Measurements from ENCODE around the gene GRM5. TPM values are rescaled to one million over a fixed set of nuclear protein-coding genes. Genes with fewer than 3 reads are reported as not detected.
"Not testable (repeated sequence)": the region's sequence is repeated elsewhere in the genome, so short reads cannot be mapped to it uniquely, and the experiment has no call there.

GRM5 gene
- total RNA-seq, 1 donor from 2014 or later: 0.42 TPM

GRCh38 chr11:89052220-89052619 is 13.6 kb downstream of the GRM5 start:
- Mint-ChIP-seq H3K36me3 (no peaks in the 10 kb centered on the region), H3K27ac (no peak overlapping the region), H3K4me3 (no peak overlapping the region), H3K4me1 (no peaks in the 10 kb centered on the region), H3K9me3 (no peaks in the 10 kb centered on the region), H3K27me3 (ENCODE audit: low read depth) (peaks cover 32% of the 10 kb centered on the region)
- no peak for DNase-seq (ENCODE audit: low spot score in 2 of 2, unreplicated experiment in 2 of 2)
- no peak for TF ChIP-seq CTCF (IDR thresholded peaks at IDR 0.05; ENCODE audit: unreplicated experiment)

GRCh38 chr11:89047159-89047558 is 18.6 kb downstream of the GRM5 start:
- H3K9me3 Mint-ChIP-seq; H3K36me3 Mint-ChIP-seq; H3K27me3 Mint-ChIP-seq (ENCODE audit: low read depth); H3K27ac Mint-ChIP-seq; H3K4me3 Mint-ChIP-seq; DNase-seq (ENCODE audit: low spot score in 2 of 2, unreplicated experiment in 2 of 2): not testable (repeated sequence)
- H3K4me1 Mint-ChIP-seq: peaks cover 22% of the 10 kb centered on the region

- peaks cover 24% of the 10 kb centered on the region for H3K4me1 Mint-ChIP-seq
- H3K27me3 Mint-ChIP-seq (ENCODE audit: low read depth); H3K4me3 Mint-ChIP-seq; H3K27ac Mint-ChIP-seq; H3K9me3 Mint-ChIP-seq; H3K36me3 Mint-ChIP-seq; DNase-seq (ENCODE audit: low spot score in 2 of 2, unreplicated experiment in 2 of 2): not testable (repeated sequence)
Observed at GRCh38 chr11:89043861-89044588, 21.8 kb downstream of the GRM5 start.

GRCh38 chr11:89029671-89030070 is 36.1 kb downstream of the GRM5 start:
- not testable (repeated sequence) for H3K4me1 Mint-ChIP-seq; H3K27me3 Mint-ChIP-seq (ENCODE audit: low read depth); H3K4me3 Mint-ChIP-seq; H3K36me3 Mint-ChIP-seq; DNase-seq (ENCODE audit: low spot score in 2 of 2, unreplicated experiment in 2 of 2); H3K27ac Mint-ChIP-seq; H3K9me3 Mint-ChIP-seq

- peaks cover 3% of the 10 kb centered on the region for H3K4me1 Mint-ChIP-seq
- H3K4me3 Mint-ChIP-seq: no peak overlapping the region
- peaks cover 4% of the 10 kb centered on the region for H3K9me3 Mint-ChIP-seq
- H3K27ac Mint-ChIP-seq: no peak overlapping the region
- no peaks in the 10 kb centered on the region for H3K36me3 Mint-ChIP-seq
- peaks cover 9% of the 10 kb centered on the region for H3K27me3 Mint-ChIP-seq (ENCODE audit: low read depth)
- TF ChIP-seq CTCF (IDR thresholded peaks at IDR 0.05; ENCODE audit: unreplicated experiment): no peak
- no peak for DNase-seq (ENCODE audit: low spot score in 2 of 2, unreplicated experiment in 2 of 2)
Observed at GRCh38 chr11:89021339-89021738, 44.4 kb downstream of the GRM5 start.

GRCh38 chr11:89019827-89020547 is 45.8 kb downstream of the GRM5 start:
- DNase-seq (ENCODE audit: low spot score in 2 of 2, unreplicated experiment in 2 of 2): not testable (repeated sequence)

GRCh38 chr11:89016214-89016613 is 49.6 kb downstream of the GRM5 start:
- Mint-ChIP-seq H3K27me3 (ENCODE audit: low read depth) (peaks cover 6% of the 10 kb centered on the region), H3K36me3 (no peaks in the 10 kb centered on the region), H3K9me3 (no peaks in the 10 kb centered on the region), H3K4me1 (peaks cover 10% of the 10 kb centered on the region), H3K27ac (no peak overlapping the region), H3K4me3 (no peak overlapping the region)
- DNase-seq (ENCODE audit: low spot score in 2 of 2, unreplicated experiment in 2 of 2): no peak
- no peak for TF ChIP-seq CTCF (IDR thresholded peaks at IDR 0.05; ENCODE audit: unreplicated experiment)

More at GRCh38 chr11:89019827-89020547, 45.8 kb downstream of the GRM5 start:
- not testable (repeated sequence) for H3K9me3 Mint-ChIP-seq; H3K27ac Mint-ChIP-seq; H3K4me3 Mint-ChIP-seq; H3K27me3 Mint-ChIP-seq (ENCODE audit: low read depth); H3K4me1 Mint-ChIP-seq; H3K36me3 Mint-ChIP-seq

Data from mesothelial cell of epicardium (in vitro differentiated cells).